A549 (cell line): Measurements from ENCODE around the gene S100A7. TPM values are rescaled to one million over a fixed set of nuclear protein-coding genes. Genes with fewer than 3 reads are reported as not detected.
A peak's percentile ranks its signal among the peaks of the same experiment; 100 is the strongest.

Source experiments
- ATAC-seq, 2 experiments: fragments of 200-7000 bp in 1 of 2; fragments of >200 bp in 1 of 2; cut with Nextera tagmentation in 1 of 2; cut with Tn5 transposase in 1 of 2; 3 replicates each; pipeline versions ENCODE4 v1.8.0 to v1.9.1; 2018 to 2020; ENCODE audit warnings: mild to moderate bottlenecking in 1 of 2, moderate library complexity in 1 of 2
- CTCF ChIA-PET: fragments of 300-600 bp; sonication (Branson Sonifier 250); formaldehyde crosslinking; extraction: SDS; loops from one replicate; lab custom pipeline; 2021; ENCODE audit warnings: antibody characterized with exemption, inconsistent platforms; lab: Yijun Ruan, JAX
- POLR2A ChIA-PET: fragments of 350-600 bp; formaldehyde crosslinking; extraction: SDS; loops from one replicate; lab custom pipeline; 2021; ENCODE audit warnings: antibody characterized with exemption, inconsistent platforms; lab: Yijun Ruan, JAX
- DNase-seq, 2 experiments: peaks; one replicate each; pipeline versions ENCODE4 v3.0.0 to v3.0.0-alpha.2; 2011 to 2016; ENCODE audit warnings: low read depth in 1 of 2, low spot score in 1 of 2
- FAIRE-seq: peaks from 2 replicates; lab custom pipeline; 2011; peaks lifted over from hg19 to GRCh38; lab: Jason Lieb, UNC
- H3K27ac ChIP-seq, 2 experiments: fragments of >200 bp; sonication (Bioruptor Twin); formaldehyde crosslinking; 3 replicates each; pipeline ENCODE4 v1.5.1; 2016 to 2017
- H3K4me1 ChIP-seq: fragments of >200 bp; sonication (Bioruptor Twin); formaldehyde crosslinking; 3 replicates; pipeline ENCODE4 v1.6.1; 2016
- H3K4me2 ChIP-seq: fragments of >200 bp; sonication (Bioruptor Twin); formaldehyde crosslinking; 3 replicates; pipeline ENCODE4 v1.6.1; 2016
- H3K4me3 ChIP-seq: fragments of >200 bp; sonication (Bioruptor Twin); formaldehyde crosslinking; 3 replicates; pipeline ENCODE4 v1.5.1; 2016
- H3K9me3 ChIP-seq: fragments of >200 bp; sonication (Bioruptor Twin); formaldehyde crosslinking; 3 replicates; pipeline ENCODE4 v1.6.1; 2016
- BHLHE40 ChIP-seq: IDR thresholded peaks from 2 replicates; pipeline ENCODE4 v1.6.1; 2012; ENCODE audit warnings: low read depth, low read length, inconsistent platforms
- EHF ChIP-seq: fragments of 250-450 bp; sonication (Bioruptor Pico); IDR thresholded peaks from 2 replicates; pipeline ENCODE4 v1.5.0; 2020; ENCODE audit warnings: mild to moderate bottlenecking
- ESRRA ChIP-seq: fragments of 150-350 bp; IDR thresholded peaks from 2 replicates; pipeline ENCODE4 v1.6.1; 2014; ENCODE audit warnings: mild to moderate bottlenecking, low read length, borderline replicate concordance
- FOSB ChIP-seq: fragments of 250-450 bp; sonication (Bioruptor Pico); IDR thresholded peaks from 2 replicates; pipeline ENCODE4 v1.5.0; 2020; ENCODE audit warnings: mild to moderate bottlenecking, moderate library complexity
- FOSL2 ChIP-seq, 2 experiments: fragments of 450-650 bp in 1 of 2; fragments of >200 bp in 1 of 2; sonication (Bioruptor Twin) in 1 of 2; formaldehyde crosslinking; IDR thresholded peaks; 2 replicates each; pipeline versions ENCODE4 v1.5.0 to v1.6.1; 2016 to 2020; ENCODE audit warnings: mild to moderate bottlenecking in 1 of 2, moderate library complexity in 1 of 2
- FOXS1 ChIP-seq: fragments of 250-450 bp; sonication (Bioruptor Pico); IDR thresholded peaks from 2 replicates; pipeline ENCODE4 v1.5.0; 2020; ENCODE audit warnings: mild to moderate bottlenecking, moderate library complexity
- GATA3 ChIP-seq: IDR thresholded peaks from 2 replicates; pipeline ENCODE4 v1.6.1; 2012; ENCODE audit warnings: borderline replicate concordance
- HOXA7 ChIP-seq: fragments of 250-450 bp; sonication (Bioruptor Pico); IDR thresholded peaks from 2 replicates; pipeline ENCODE4 v1.5.0; 2020; ENCODE audit warnings: mild to moderate bottlenecking, moderate library complexity
- HOXB5 ChIP-seq: fragments of 250-450 bp; sonication (Bioruptor Pico); IDR thresholded peaks from 2 replicates; pipeline ENCODE4 v1.5.0; 2020; ENCODE audit warnings: mild to moderate bottlenecking, moderate library complexity
- JUN ChIP-seq, 2 experiments: fragments of >200 bp; sonication (Bioruptor Twin); formaldehyde crosslinking; IDR thresholded peaks; 2 replicates in 1 of 2; 3 replicates in 1 of 2; pipeline ENCODE4 v1.6.1; 2016 to 2017
- JUNB ChIP-seq: fragments of >200 bp; sonication (Bioruptor Twin); formaldehyde crosslinking; IDR thresholded peaks from 2 replicates; pipeline ENCODE4 v1.6.1; 2016
- PHF8 ChIP-seq: fragments of 200-600 bp; sonication (generic); IDR thresholded peaks from 2 replicates; pipeline ENCODE4 v1.6.1; 2016; ENCODE audit warnings: low read depth, mild to moderate bottlenecking, antibody characterized with exemption, moderate library complexity, borderline replicate concordance
- RAD21 ChIP-seq, 2 experiments: fragments of >200 bp in 1 of 2; sonication (Bioruptor Twin) in 1 of 2; formaldehyde crosslinking in 1 of 2; IDR thresholded peaks in 1 of 2; conservative IDR thresholded peaks in 1 of 2; 2 replicates in 1 of 2; 3 replicates in 1 of 2; pipeline ENCODE4 v1.6.1; 2012 to 2018; ENCODE audit warnings: inconsistent platforms in 1 of 2
- RARB ChIP-seq: fragments of 250-450 bp; sonication (Bioruptor Pico); IDR thresholded peaks from 2 replicates; pipeline ENCODE4 v1.8.0; 2021; ENCODE audit warnings: mild to moderate bottlenecking, moderate library complexity
- RCOR1 ChIP-seq: fragments of 150-350 bp; IDR thresholded peaks from 2 replicates; pipeline ENCODE4 v1.6.1; 2014; ENCODE audit warnings: antibody characterized with exemption, low read length, low read depth
- RFX5 ChIP-seq: fragments of 450-650 bp; IDR thresholded peaks from 2 replicates; pipeline ENCODE4 v1.7.1; 2014; ENCODE audit warnings: antibody characterized with exemption, mild to moderate bottlenecking, moderate library complexity
- RNF2 ChIP-seq: fragments of 200-600 bp; sonication (generic); IDR thresholded peaks from 2 replicates; pipeline ENCODE4 v1.6.1; 2016; ENCODE audit warnings: low read depth, mild to moderate bottlenecking, antibody characterized with exemption, moderate library complexity, borderline replicate concordance
- TP53 ChIP-seq: fragments of 250-450 bp; sonication (Bioruptor Pico); IDR thresholded peaks from 2 replicates; pipeline ENCODE4 v1.5.0; 2021; ENCODE audit warnings: mild to moderate bottlenecking, moderate library complexity
- ZSCAN20 ChIP-seq: fragments of 250-450 bp; sonication (Bioruptor Pico); IDR thresholded peaks from 2 replicates; pipeline ENCODE4 v1.8.0; 2022; ENCODE audit warnings: mild to moderate bottlenecking, moderate library complexity
- WGBS: methylation state at CpG from one replicate; pipeline ENCODE4 v1.1.6; 2017; ENCODE audit errors: missing lambda C conversion rate; 5-methylcytosine and 5-hydroxymethylcytosine counted together
- polyA plus RNA-seq, 4 experiments: library from polyadenylated mRNA; depleted of rRNA in 3 of 4; stranded (reverse); fragments of >200 nt; fragmentation: RNase III in 1 of 4; extraction: RNeasy Plus Mini Kit Qiagen cat#74134 plus additional on column Dnase treatment in 1 of 4; gene quantifications; 2 replicates in 3 of 4; 3 replicates in 1 of 4; pipeline ENCODE4 v1.2.3, GENCODE V29; 2011 to 2017
- TF ChIP-seq, protein P1 (sequence below): IDR thresholded peaks from 2 replicates; pipeline ENCODE4 v1.6.1; 2012; ENCODE audit warnings: low read depth, borderline replicate concordance
- TF ChIP-seq, protein P2 (sequence below): fragments of >200 bp; sonication (Bioruptor Twin); formaldehyde crosslinking; IDR thresholded peaks from 3 replicates; pipeline ENCODE4 v1.5.1; 2016
- TF ChIP-seq, protein P3 (sequence below): IDR thresholded peaks from 2 replicates; pipeline ENCODE4 v1.6.1; 2012
- TF ChIP-seq, protein P4 (sequence below): fragments of 250-450 bp; sonication (Bioruptor Pico); IDR thresholded peaks from 2 replicates; pipeline ENCODE4 v1.5.0; 2020; ENCODE audit warnings: low read depth, mild to moderate bottlenecking, moderate library complexity

Gene S100A7
- polyA plus RNA-seq, 2 of the 4 experiments (the other 2 are of a cell fraction), result not detected

DNA sequence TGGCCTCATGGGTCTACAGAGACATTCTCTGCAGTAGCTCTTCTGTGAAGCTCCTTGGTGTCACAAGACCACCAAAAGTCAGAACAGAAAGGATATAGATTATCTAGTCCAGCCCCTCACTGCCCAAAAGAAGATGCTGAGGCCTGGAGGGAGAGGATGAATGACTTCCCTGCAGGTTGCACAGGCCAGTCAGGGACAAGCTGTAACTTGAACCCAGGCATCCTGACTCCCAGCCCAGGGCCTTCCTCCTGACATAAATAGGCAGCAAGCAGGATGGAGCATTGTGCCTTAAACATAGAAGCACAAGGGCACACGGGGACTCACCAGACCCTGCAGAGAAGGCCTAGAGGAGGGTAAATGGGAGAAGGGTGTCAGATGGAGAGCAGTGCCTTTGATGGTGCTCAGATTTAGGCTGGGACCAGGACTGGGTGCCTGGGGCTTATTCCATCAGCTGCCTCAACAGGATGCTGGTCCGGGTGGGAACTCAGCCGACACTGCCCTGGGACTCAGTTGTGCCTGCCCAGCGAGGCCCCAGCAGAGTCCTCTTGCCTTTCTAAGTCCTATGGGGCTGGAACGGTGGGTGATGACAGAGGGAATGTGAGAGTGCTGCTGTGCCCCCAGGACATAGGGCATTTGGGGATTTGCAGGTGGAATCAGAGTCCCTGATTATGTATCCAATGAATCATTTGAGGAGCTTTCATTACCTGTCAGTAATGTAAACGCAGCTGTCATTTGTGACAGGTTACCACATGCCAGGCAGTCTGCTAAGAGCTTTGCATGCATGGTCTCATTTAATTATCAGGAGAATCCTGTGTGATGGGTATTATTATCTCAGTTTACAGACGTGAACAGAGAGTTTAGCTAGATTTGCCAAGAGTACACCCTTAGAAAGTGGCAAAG lies 30.9 kb downstream of the S100A7 start:
- no peak overlapping the region for H3K27ac ChIP-seq
- no peak for FAIRE-seq
- POLR2A ChIA-PET, result no interaction called here
- no peak overlapping the region for H3K4me3 ChIP-seq
- no peaks in the 10 kb centered on the region for H3K4me1 ChIP-seq
- H3K9me3 ChIP-seq, result no peaks in the 10 kb centered on the region
- WGBS, result 2% methylated on average over 7 of the region's 7 CpGs
- ATAC-seq, result no peak
- no peak overlapping the region for H3K4me2 ChIP-seq
- no peak for DNase-seq
- TF ChIP-seq BHLHE40 (no peak), RCOR1 (no peak), PHF8 (no peak), RARB (CRISPR knock-in tag) (no peak), JUNB (no peak), FOSL2 (IDR thresholded peaks at IDR 0.05) (no peak), FOSL2 (CRISPR knock-in tag; IDR thresholded peaks at IDR 0.05) (no peak), FOSB (CRISPR knock-in tag) (no peak), FOXS1 (no peak), ZSCAN20 (no peak), RAD21 (conservative IDR thresholded peaks at IDR 0.05 in 1 of 2, IDR thresholded peaks at IDR 0.05 in 1 of 2) (no peak), HOXA7 (no peak), ESRRA (no peak), RFX5 (no peak), TP53 (no peak), HOXB5 (CRISPR knock-in tag) (no peak), GATA3 (no peak)
- TF ChIP-seq, protein P1, sequence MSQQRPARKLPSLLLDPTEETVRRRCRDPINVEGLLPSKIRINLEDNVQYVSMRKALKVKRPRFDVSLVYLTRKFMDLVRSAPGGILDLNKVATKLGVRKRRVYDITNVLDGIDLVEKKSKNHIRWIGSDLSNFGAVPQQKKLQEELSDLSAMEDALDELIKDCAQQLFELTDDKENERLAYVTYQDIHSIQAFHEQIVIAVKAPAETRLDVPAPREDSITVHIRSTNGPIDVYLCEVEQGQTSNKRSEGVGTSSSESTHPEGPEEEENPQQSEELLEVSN, result no peak
- TF ChIP-seq, protein P2, sequence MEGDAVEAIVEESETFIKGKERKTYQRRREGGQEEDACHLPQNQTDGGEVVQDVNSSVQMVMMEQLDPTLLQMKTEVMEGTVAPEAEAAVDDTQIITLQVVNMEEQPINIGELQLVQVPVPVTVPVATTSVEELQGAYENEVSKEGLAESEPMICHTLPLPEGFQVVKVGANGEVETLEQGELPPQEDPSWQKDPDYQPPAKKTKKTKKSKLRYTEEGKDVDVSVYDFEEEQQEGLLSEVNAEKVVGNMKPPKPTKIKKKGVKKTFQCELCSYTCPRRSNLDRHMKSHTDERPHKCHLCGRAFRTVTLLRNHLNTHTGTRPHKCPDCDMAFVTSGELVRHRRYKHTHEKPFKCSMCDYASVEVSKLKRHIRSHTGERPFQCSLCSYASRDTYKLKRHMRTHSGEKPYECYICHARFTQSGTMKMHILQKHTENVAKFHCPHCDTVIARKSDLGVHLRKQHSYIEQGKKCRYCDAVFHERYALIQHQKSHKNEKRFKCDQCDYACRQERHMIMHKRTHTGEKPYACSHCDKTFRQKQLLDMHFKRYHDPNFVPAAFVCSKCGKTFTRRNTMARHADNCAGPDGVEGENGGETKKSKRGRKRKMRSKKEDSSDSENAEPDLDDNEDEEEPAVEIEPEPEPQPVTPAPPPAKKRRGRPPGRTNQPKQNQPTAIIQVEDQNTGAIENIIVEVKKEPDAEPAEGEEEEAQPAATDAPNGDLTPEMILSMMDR, result no peak
- TF ChIP-seq, protein P3, sequence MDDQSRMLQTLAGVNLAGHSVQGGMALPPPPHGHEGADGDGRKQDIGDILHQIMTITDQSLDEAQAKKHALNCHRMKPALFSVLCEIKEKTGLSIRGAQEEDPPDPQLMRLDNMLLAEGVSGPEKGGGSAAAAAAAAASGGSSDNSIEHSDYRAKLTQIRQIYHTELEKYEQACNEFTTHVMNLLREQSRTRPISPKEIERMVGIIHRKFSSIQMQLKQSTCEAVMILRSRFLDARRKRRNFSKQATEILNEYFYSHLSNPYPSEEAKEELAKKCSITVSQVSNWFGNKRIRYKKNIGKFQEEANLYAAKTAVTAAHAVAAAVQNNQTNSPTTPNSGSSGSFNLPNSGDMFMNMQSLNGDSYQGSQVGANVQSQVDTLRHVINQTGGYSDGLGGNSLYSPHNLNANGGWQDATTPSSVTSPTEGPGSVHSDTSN, result no peak
- TF ChIP-seq, protein P4, sequence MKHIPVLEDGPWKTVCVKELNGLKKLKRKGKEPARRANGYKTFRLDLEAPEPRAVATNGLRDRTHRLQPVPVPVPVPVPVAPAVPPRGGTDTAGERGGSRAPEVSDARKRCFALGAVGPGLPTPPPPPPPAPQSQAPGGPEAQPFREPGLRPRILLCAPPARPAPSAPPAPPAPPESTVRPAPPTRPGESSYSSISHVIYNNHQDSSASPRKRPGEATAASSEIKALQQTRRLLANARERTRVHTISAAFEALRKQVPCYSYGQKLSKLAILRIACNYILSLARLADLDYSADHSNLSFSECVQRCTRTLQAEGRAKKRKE, result no peak
- CTCF ChIA-PET, result interaction anchor here (0.7 to 1.9 kb wide), 5 partner anchors 30 to 76 kb away, joined by 3 to 6 read pairs (median 5); no protein-coding TSS in a partner anchor

DNA sequence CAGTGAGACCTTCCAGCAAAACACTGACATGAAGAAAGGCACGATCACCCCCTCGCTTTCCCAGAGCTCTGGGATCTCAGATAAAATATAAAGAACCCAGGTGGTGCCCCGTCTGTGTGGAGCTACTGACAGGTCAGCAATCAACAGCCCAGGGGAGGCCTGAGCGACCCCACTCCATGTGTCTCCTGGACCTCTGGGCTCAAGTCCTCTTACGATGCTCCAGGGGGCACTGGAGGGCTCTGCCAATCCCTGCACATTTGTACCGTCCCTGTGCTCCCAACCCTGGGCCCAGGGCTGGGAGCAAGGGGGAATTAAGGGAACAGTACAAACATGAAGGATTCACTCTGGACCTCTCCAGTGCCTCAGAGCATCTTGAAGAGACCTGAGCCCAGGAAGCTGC lies 31.7 kb downstream of the S100A7 start:
- CTCF ChIA-PET, result interaction anchor here (0.7 to 1.9 kb wide), 5 partner anchors 29 to 66 kb away, joined by 3 to 6 read pairs (median 4); no protein-coding TSS in a partner anchor
- Histone ChIP-seq H3K9me3 (no peaks in the 10 kb centered on the region), H3K4me1 (no peaks in the 10 kb centered on the region), H3K27ac (no peak overlapping the region), H3K4me3 (no peak overlapping the region)
- FAIRE-seq (no peak), ATAC-seq (peak; percentile 51 to 69; a peak in 3 of 6 replicates), DNase-seq (no peak)
- POLR2A ChIA-PET, result no interaction called here
- WGBS, result 0% methylated on average over 5 of the region's 6 CpGs
- no peak for TF ChIP-seq EHF (CRISPR knock-in tag)
- TF ChIP-seq, protein P1, result no peak
- TF ChIP-seq FOSB (CRISPR knock-in tag), result no peak
- no peak for TF ChIP-seq JUN (IDR thresholded peaks at IDR 0.05)
- TF ChIP-seq RNF2, result no peak
- TF ChIP-seq, all 56 proteins: peak for 0
- H3K4me2 ChIP-seq, result no peak overlapping the region
